ENCODE measurements around the gene RNF223.

The RNF223 gene

GRCh38 chr1:1069711-1070676 is 4.1 kb downstream of the RNF223 start:
- DNase-seq (ENCODE audit: low read depth, low spot score) = no peak
- no peak for TF ChIP-seq CTCF (IDR thresholded peaks at IDR 0.05; ENCODE audit: low read depth, low read length)
- in situ Hi-C loops (cut with HindIII; ENCODE audit: low sequenced_read_pairs) = no loop called here
- H3K4me3 ChIP-seq (ENCODE audit: low read depth, low read length) = no peak overlapping the region

- in situ Hi-C loops (cut with HindIII; ENCODE audit: low sequenced_read_pairs) = no loop called here
- peak; percentile 29 for DNase-seq (ENCODE audit: low read depth, low spot score)
- H3K4me3 ChIP-seq (ENCODE audit: low read depth, low read length) = peak overlapping the region; percentile 61
Observed at GRCh38 chr1:1069056-1069710, 4.9 kb downstream of the RNF223 start.

GRCh38 chr1:1068517-1069055 is 5.5 kb downstream of the RNF223 start:
- DNase-seq (ENCODE audit: low read depth, low spot score) = no peak
- H3K4me3 ChIP-seq (ENCODE audit: low read depth, low read length) = peak overlapping the region; percentile 61
- TF ChIP-seq CTCF (IDR thresholded peaks at IDR 0.05; ENCODE audit: low read depth, low read length) = no peak
- in situ Hi-C loops (cut with HindIII; ENCODE audit: low sequenced_read_pairs) = no loop called here

More at GRCh38 chr1:1069056-1069710, 4.9 kb downstream of the RNF223 start:
- no peak for TF ChIP-seq CTCF (IDR thresholded peaks at IDR 0.05; ENCODE audit: low read depth, low read length)

- no peak for DNase-seq (ENCODE audit: low read depth, low spot score)
- TF ChIP-seq CTCF (IDR thresholded peaks at IDR 0.05; ENCODE audit: low read depth, low read length) = no peak
- no peak overlapping the region for H3K4me3 ChIP-seq (ENCODE audit: low read depth, low read length)
- in situ Hi-C loops (cut with HindIII; ENCODE audit: low sequenced_read_pairs) = no loop called here
Observed at GRCh38 chr1:1067860-1068516, 6.1 kb downstream of the RNF223 start.

- no peak for TF ChIP-seq CTCF (IDR thresholded peaks at IDR 0.05; ENCODE audit: low read depth, low read length)
- no peak overlapping the region for H3K4me3 ChIP-seq (ENCODE audit: low read depth, low read length)
- in situ Hi-C loops (cut with HindIII; ENCODE audit: low sequenced_read_pairs) = no loop called here
- DNase-seq (ENCODE audit: low read depth, low spot score) = no peak
Observed at GRCh38 chr1:1067284-1067859, 6.7 kb downstream of the RNF223 start.
